Measurements from ENCODE around the gene TPRX2.
"Not testable (repeated sequence)": the region's sequence is repeated elsewhere in the genome, so short reads cannot be mapped to it uniquely, and the experiment has no call there.

Gene TPRX2, protein sequence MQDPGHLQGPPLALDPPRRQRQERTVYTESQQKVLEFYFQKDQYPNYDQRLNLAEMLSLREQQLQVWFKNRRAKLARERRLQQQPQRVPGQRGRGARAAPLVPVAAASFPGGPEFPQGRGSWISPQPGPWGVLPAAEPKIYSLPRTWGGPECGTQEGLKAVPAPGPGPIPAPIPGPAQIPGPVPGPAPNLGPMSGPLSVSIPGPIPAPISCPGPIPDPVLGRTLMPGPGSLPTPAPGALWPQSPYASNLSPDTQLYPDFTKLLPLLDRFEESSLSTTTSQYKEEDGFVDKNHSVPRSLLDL

GRCh38 chr19:47858646-47859285 lies at the start of gene TPRX2:
TSS of gene TPRX2 (plus strand) at chr19:47859235. CDS start at chr19:47859247, 12 bp downstream.
- not testable (repeated sequence) for DNase-seq

DNA sequence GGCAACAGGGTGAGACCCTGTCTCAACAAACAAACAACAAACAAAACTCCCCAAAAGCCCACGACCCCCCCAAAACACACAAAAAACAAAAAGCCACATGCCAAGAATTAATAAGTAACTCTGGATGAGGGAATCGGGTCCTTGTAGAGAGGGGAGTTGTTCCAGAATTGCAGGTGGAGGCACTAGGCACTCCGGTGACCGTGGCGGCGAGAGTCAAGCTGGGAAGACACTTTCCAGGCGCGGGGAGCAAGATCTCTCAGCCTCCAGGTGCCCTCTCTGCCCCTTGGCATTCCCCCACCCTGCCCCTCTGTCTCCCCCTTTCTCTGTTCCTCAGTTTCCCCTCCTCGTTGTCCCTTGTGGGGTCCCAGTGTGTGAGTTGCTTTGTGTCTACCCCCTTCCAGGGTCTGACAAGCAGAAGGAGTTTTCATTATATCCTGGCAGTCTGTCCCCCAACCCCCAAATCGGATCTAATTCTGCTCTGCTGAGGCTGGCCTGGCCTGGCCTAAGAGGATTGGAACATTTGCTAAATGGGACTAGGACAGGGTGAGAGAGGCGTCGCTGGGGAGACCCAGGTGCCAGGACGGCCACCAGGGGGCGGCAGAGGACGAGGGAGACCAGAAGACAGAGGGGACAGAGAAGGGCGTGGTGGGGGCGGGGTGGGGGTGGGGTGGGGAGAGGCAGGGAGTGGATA lies 45.6 kb upstream of the TPRX2 start:
- DNase-seq, result peak; percentile 58

- no peak for DNase-seq
These were observed 45.1 kb upstream of the TPRX2 start for GRCh38 chr19:47813995-47814328.

DNA sequence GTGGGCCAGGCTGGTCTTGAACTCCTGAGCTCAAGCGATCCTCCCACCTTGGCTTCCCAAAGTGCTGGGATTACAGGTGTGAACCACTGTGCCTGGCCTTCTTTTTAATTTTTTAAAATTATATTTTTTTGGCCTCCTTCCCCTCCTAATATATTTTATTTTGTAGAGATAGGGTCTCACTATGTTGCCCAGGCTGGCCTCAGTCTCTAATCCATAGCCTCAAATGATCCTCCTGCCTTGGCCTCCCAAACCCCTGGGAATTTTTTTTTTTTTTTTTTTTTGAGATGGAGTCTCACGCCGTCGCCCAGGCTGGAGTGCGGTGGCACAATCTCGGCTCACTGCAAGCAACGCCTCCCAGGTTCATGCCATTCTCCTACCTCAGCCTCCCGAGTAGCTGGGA lies 42.8 kb upstream of the TPRX2 start:
- DNase-seq, result not testable (repeated sequence)

DNA sequence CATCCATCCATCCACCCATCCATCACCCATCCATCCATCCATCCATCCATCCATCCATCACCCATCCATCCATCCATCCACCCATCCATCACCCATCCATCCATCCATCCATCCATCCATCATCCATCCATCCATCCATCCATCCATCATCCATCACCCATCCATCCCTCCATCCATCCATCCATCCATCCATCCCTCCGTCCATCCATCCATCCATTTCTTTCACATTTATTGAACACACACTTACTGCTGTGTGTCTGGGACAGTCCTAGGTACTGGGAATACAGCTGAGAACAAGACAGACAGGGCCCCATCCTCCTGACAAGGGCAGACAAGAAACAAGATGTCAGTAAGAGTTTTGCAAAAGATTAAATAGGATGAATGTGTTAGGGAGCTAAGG lies 40.8 kb upstream of the TPRX2 start:
- not testable (repeated sequence) for DNase-seq

- DNase-seq, result no peak
These were observed 39.2 kb upstream of the TPRX2 start for GRCh38 chr19:47819858-47820257.

- no peak for DNase-seq
These were observed 38.6 kb upstream of the TPRX2 start for GRCh38 chr19:47820410-47820809.

GRCh38 chr19:47821460-47822020 lies 37.5 kb upstream of the TPRX2 start, which contains the start of gene CRX:
TSS of gene CRX (plus strand) at chr19:47821937. CDS start at chr19:47834444, 12,507 bp downstream.
- DNase-seq, result no peak

GRCh38 chr19:47824396-47824795 lies 34.6 kb upstream of the TPRX2 start:
- DNase-seq, result no peak

DNA sequence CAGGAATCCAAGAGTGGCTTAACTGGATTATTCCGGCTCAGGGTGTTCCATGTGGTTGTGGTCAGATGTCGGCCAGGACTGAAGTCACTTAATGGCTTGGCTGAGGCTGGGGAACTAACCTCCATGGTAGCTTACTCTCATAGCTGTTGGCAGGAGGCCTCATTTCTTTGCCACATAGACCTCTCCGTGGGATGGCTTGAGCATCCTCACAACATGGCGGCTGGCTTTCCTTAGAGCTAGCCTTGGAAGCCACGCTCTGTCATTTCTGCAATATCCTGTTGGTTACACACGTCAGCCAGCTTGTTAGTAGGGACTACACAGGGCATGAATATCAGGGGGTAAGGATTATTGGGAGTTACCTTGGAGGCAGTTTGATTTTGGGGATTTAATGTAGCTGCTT lies 32.2 kb upstream of the TPRX2 start:
- no peak for DNase-seq

- DNase-seq, result no peak
These were observed 26.3 kb upstream of the TPRX2 start for GRCh38 chr19:47832723-47833122.

- DNase-seq, result no peak
These were observed 23.0 kb upstream of the TPRX2 start for GRCh38 chr19:47836038-47836437.

- no peak for DNase-seq
These were observed 19.6 kb upstream of the TPRX2 start for GRCh38 chr19:47839411-47839810.

GRCh38 chr19:47839913-47840312 lies 19.1 kb upstream of the TPRX2 start:
- no peak for DNase-seq

- DNase-seq, result no peak
These were observed 16.1 kb upstream of the TPRX2 start for GRCh38 chr19:47842941-47843340.

- no peak for DNase-seq
These were observed 10.6 kb upstream of the TPRX2 start for GRCh38 chr19:47848425-47848822.

DNA sequence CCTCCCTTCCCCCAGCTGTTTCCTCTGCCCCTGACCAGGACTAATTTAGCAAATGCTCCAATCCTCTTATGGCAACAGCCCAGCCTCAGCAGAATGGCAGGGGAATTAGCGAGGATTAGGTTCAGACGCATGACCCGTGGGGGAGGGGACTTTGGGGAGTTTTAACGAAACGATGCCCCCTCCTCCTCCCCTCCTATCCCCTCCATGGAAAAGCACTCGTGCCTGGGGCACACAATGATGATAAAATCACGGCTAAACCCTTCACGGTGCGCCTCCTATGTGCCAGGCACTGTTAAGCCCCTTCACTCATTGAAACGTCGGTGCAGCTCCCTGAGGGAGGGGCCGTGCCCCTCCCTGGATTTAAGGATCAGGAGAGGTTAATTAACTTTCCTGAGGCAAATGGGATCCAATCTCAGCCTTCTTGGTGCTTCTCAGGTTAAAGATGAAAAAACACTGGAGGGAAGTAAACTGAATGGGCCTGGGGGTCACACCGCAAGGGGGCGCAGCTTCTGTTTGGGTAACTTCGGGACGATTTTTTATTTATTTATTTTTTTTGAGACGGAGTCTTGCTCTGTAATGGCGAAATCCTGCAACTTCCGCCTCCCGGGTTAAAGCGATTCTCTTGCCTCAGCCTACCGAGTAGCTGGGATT lies 10.1 kb upstream of the TPRX2 start:
- no peak for DNase-seq

DNA sequence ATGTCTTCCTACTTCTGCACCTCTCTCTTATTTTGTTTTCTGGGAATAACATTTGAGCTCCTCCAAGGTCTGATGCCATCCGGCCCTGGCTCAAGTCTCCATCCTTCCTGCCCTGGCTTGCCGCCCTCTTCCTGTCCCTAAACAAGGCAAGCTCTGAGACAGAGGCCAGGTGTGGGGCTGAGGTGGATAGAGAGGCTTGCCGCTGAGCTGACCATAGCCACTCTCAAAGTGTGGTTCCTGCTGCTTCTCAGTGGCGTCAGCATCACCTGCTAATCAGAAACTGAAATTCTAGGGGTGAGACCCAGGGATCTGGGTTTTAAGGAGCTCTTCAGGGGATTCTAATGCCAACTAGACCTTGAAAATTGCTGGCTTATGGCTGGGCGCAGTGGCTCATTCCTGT lies 6.0 kb upstream of the TPRX2 start:
- no peak for DNase-seq

- DNase-seq, result no peak
These were observed 4.6 kb upstream of the TPRX2 start for GRCh38 chr19:47854459-47854858.

DNA sequence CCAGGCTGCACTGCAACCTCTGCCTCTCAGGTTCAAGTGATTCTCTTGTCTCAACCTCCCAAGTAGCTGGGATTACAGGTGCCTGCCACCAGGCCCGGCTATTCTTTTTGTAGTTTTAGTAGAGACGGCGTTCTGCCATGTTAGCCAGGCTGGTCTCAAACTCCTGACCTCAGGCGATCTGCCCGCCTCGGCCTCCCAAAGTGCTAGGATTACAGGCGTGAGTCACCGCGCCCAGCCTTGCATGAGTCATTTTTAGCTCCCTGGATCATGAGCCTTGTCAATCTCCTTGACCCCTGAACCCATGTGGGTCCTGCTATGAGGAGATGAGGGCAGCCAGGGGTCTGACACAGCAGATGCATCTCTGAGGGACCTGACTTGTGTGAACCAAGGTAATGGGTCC lies 804 bp upstream of the TPRX2 start:
- DNase-seq, result not testable (repeated sequence)

DNA sequence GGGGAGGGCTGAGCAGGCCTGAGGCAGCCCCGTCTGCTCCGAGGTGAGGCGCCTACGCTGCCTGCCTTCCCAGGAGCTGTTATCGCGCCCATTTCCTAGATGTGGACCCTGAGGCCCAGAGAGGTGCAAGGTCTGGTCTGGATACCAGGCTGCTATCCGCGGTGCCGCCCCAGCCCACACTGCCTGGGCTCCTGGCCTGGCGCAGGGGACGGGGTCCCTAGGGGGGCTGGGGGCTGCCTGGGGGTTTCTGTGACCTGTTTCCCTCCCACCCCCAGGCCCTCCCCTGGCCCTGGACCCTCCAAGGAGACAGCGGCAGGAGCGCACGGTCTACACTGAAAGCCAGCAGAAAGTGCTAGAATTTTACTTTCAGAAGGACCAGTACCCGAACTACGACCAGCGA lies 803 bp downstream of the TPRX2 start:
- DNase-seq, result not testable (repeated sequence)

GRCh38 chr19:47860602-47861297 lies 1.7 kb downstream of the TPRX2 start:
- DNase-seq, result no peak

- DNase-seq, result no peak
These were observed 2.6 kb downstream of the TPRX2 start for GRCh38 chr19:47861630-47862029.
